ENCODE results near the gene ELOVL6. TPM values are rescaled to one million over a fixed set of nuclear protein-coding genes. Genes with fewer than 3 reads are reported as not detected.

ELOVL6 gene
- total and polyA plus RNA-seq, 9 of the 15 experiments (the other 6 are each of a cell fraction or from before 2014, with no cell fraction given) = 18.3 to 82.6 (median 46.0) TPM

DNA sequence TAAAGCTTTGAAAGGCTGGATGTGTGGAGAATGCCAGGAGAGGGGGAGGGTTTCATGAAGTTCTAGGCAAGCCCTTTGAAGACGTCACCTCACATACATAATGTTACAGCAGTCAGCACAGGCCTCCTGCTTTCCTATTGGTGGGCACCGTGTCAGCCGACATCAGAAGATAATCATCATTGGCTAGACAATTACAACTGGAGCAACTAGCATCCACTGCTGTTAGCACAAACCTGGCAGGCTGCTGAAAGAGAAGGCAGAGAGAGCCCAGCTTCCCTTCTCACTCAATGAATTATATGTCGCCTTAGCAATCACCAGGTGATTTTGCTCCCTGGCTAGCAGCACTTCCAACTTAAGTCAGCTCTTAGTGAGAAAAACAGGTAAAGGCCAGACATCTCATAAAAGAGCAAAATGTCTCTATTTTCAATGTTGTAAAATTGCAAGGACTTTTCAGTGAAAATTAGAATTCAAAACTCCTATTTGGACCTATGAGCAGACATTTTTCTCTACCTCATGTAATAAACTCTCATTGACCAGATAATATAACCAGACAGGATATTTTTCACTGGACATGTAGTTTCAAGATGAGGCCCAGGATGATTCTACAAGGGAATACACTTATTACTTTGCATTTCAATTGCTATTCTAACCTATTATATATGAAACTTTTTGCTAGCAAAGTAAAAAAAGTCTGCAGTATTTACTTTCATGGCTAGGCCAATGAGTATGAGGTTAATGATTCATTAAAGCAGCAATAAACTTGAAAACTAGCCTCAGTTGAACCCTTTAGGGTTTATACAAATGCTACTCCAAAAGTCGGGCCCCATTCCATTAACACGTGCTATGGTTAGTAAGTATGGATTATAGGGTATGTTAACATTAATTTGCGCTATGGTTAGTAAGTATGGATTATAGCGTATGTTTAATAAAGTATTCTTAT, 4.3 kb downstream of the ELOVL6 start (continued):
- peak; percentile 90 for TF ChIP-seq NFYB (IDR thresholded peaks at IDR 0.05; ENCODE audit: extremely low read depth, insufficient read length)
- TF ChIP-seq CREB1 (IDR thresholded peaks at IDR 0.05) = peak; percentile 43
- TF ChIP-seq CREB1 (CRISPR knock-in tag; IDR thresholded peaks at IDR 0.05) = peak; percentile 58; the same call in 1 of the 2 replicates
- 0 out of 2 replicates have a peak, but pooled peaks have one; percentile 22 for TF ChIP-seq ZNF197 (CRISPR knock-in tag; IDR thresholded peaks at IDR 0.05; ENCODE audit: low read depth)
- TF ChIP-seq, protein P1, sequence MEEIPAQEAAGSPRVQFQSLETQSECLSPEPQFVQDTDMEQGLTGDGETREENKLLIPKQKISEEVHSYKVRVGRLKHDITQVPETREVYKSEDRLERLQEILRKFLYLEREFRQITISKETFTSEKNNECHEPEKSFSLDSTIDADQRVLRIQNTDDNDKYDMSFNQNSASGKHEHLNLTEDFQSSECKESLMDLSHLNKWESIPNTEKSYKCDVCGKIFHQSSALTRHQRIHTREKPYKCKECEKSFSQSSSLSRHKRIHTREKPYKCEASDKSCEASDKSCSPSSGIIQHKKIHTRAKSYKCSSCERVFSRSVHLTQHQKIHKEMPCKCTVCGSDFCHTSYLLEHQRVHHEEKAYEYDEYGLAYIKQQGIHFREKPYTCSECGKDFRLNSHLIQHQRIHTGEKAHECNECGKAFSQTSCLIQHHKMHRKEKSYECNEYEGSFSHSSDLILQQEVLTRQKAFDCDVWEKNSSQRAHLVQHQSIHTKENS (CRISPR knock-in tag; IDR thresholded peaks at IDR 0.05) = 0 out of 2 replicates have a peak, but pooled peaks have one; percentile 53
- no peak for TF ChIP-seq KAT8 (IDR thresholded peaks at IDR 0.05; ENCODE audit: low read depth)
- TF ChIP-seq MBD2 (IDR thresholded peaks at IDR 0.05; ENCODE audit: borderline replicate concordance, low read depth) = peak; percentile 56
- TF ChIP-seq ATF7 (IDR thresholded peaks at IDR 0.05) = peak; percentile 96
- no peak for TF ChIP-seq MEF2A (IDR thresholded peaks at IDR 0.05; ENCODE audit: control insufficient read depth, low read depth, low read length)
- no peak for TF ChIP-seq ZNF232 (CRISPR knock-in tag; IDR thresholded peaks at IDR 0.05)
- TF ChIP-seq NRF1 (conservative IDR thresholded peaks at IDR 0.05 in 1 of 2, IDR thresholded peaks at IDR 0.05 in 1 of 2) = peak in 1 of 2 experiments; percentile 42; a peak in 1 of 4 replicates
- TF ChIP-seq, protein P2, sequence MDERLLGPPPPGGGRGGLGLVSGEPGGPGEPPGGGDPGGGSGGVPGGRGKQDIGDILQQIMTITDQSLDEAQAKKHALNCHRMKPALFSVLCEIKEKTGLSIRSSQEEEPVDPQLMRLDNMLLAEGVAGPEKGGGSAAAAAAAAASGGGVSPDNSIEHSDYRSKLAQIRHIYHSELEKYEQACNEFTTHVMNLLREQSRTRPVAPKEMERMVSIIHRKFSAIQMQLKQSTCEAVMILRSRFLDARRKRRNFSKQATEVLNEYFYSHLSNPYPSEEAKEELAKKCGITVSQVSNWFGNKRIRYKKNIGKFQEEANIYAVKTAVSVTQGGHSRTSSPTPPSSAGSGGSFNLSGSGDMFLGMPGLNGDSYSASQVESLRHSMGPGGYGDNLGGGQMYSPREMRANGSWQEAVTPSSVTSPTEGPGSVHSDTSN (CRISPR knock-in tag; IDR thresholded peaks at IDR 0.05; ENCODE audit: low read depth) = no peak
- TF ChIP-seq, protein P2 (tag; conservative IDR thresholded peaks at IDR 0.05; ENCODE audit: low read depth) = peak; percentile 21; the same call in 1 of the 2 replicates
- TF ChIP-seq ATF4 (CRISPR knock-in tag; IDR thresholded peaks at IDR 0.05) = no peak
- TF ChIP-seq CREB5 (CRISPR knock-in tag; IDR thresholded peaks at IDR 0.05) = no peak
- peak; percentile 33; the same call in 1 of the 2 replicates for TF ChIP-seq ZFX (CRISPR knock-in tag; IDR thresholded peaks at IDR 0.05)
- TF ChIP-seq, protein P3, sequence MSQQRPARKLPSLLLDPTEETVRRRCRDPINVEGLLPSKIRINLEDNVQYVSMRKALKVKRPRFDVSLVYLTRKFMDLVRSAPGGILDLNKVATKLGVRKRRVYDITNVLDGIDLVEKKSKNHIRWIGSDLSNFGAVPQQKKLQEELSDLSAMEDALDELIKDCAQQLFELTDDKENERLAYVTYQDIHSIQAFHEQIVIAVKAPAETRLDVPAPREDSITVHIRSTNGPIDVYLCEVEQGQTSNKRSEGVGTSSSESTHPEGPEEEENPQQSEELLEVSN (IDR thresholded peaks at IDR 0.05; ENCODE audit: borderline replicate concordance in 1 of 2, extremely low read depth in 1 of 2, insufficient read depth in 1 of 2, insufficient read length in 1 of 2, low read depth in 1 of 2, low read length in 1 of 2, poor library complexity in 1 of 2, severe bottlenecking in 1 of 2) = peak in 1 of 2 experiments; percentile 29
- TF ChIP-seq ATF1 (CRISPR knock-in tag; IDR thresholded peaks at IDR 0.05) = no peak
- TF ChIP-seq ATF1 (tag; IDR thresholded peaks at IDR 0.05) = peak; percentile 91
- peak; percentile 26 for TF ChIP-seq BRD9 (IDR thresholded peaks at IDR 0.05; ENCODE audit: low read depth, partially characterized antibody)
